Calu3 (cell line): Measurements from ENCODE around the gene DUSP22. TPM values are rescaled to one million over a fixed set of nuclear protein-coding genes. Genes with fewer than 3 reads are reported as not detected.

Experiments used
- BruUV-seq: library from RNA; stranded (reverse); fragments of 400-500 nt; replicated peaks from 2 replicates; lab custom pipeline; 2021; lab: Mats Ljungman, UMichigan
- CTCF ChIA-PET: fragments of 300-600 bp; sonication (Branson Sonifier 250); formaldehyde crosslinking; loops from one replicate; lab custom pipeline; 2022; ENCODE audit warnings: antibody characterized with exemption; lab: Charles Lee
- DNase-seq: peaks from one replicate; pipeline ENCODE4 v3.0.0; 2022
- H3K27ac Mint-ChIP-seq: one replicate; pipeline ENCODE4 v1.8.0; 2022; ENCODE audit warnings: mixed read lengths; ENCODE audit not compliant: unreplicated experiment
- H3K27me3 Mint-ChIP-seq: one replicate; pipeline ENCODE4 v1.8.0; 2022; ENCODE audit warnings: mixed read lengths; ENCODE audit not compliant: unreplicated experiment
- H3K36me3 Mint-ChIP-seq: one replicate; pipeline ENCODE4 v1.8.0; 2022; ENCODE audit warnings: mild to moderate bottlenecking, moderate library complexity, mixed read lengths; ENCODE audit not compliant: insufficient read depth, unreplicated experiment
- H3K4me1 Mint-ChIP-seq: one replicate; pipeline ENCODE4 v1.8.0; 2022; ENCODE audit warnings: mild to moderate bottlenecking, low read depth, mixed read lengths; ENCODE audit not compliant: unreplicated experiment
- H3K4me3 Mint-ChIP-seq: one replicate; pipeline ENCODE4 v1.8.0; 2022; ENCODE audit warnings: mild to moderate bottlenecking, low read depth, moderate library complexity, mixed read lengths; ENCODE audit not compliant: unreplicated experiment
- H3K9me3 Mint-ChIP-seq: one replicate; pipeline ENCODE4 v1.8.0; 2022; ENCODE audit warnings: low read depth, mixed read lengths; ENCODE audit not compliant: unreplicated experiment
- intact Hi-C: fragments of 100-400 bp; cut with micrococcal nuclease; formaldehyde crosslinking; loops from one replicate; pipeline ENCODE4 v1.10.0; 2022; ENCODE audit not compliant: unreplicated experiment
- total RNA-seq: library from RNA; stranded (reverse); gene quantifications from 2 replicates; pipeline ENCODE4 v1.2.3, GENCODE V29; 2022
- TF ChIP-seq, protein P1 (sequence below): fragments of 200-600 bp; IDR thresholded peaks from one replicate; pipeline ENCODE4 v1.8.0; 2022; ENCODE audit warnings: antibody characterized with exemption; ENCODE audit not compliant: unreplicated experiment

Gene DUSP22
- total RNA-seq, 1 experiment from 2014 or later, result 14.7 TPM

DNA sequence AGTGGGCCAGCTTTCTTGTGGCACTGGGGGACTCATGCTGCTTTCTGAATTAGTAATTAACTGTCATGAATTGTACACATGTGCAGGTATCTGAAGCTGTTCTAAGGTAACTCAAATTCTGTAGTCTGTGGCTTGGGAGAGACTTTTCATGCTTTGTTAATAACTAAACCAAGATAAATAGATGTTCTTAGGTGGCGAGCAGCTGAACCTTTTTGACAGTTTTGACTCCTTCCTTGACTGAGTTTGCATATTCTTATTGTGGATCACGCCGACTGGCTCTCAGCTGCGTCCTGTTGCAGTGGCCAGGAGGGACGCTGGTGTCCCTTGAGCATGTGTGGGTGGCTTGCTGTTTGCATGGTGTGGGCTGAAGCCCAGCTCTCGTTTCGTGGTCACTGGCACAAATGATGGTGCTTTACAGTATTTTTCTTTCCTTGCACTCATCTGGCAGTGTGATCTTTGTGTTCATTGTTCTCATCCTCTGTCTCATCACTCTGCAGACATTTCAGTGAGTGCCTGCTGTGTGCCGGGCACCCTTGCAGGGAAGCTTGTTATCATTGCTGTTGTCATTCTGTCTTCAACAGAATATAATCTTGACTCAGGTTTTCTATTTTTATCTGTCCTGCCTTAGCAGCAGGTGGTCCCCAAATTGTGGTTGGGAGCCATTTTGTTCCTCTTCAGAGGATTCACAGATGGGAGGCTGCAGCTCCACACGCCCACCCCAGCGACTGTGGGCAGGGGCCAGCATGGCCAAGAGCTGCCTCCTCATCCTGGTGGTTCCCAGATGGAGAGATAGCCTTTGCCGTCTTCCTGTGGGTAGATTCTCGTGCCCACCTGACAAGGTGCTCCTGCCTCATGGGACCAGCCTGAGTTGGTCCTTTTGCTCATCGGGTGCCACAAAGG, 39.6 kb downstream of the DUSP22 start:
- CTCF ChIA-PET, result interaction anchor here (0.5 kb wide), 1 partner anchor 65 kb away, joined by 3 read pairs; no protein-coding TSS in a partner anchor
- BruUV-seq, result no TSS peak
- TF ChIP-seq, protein P1, sequence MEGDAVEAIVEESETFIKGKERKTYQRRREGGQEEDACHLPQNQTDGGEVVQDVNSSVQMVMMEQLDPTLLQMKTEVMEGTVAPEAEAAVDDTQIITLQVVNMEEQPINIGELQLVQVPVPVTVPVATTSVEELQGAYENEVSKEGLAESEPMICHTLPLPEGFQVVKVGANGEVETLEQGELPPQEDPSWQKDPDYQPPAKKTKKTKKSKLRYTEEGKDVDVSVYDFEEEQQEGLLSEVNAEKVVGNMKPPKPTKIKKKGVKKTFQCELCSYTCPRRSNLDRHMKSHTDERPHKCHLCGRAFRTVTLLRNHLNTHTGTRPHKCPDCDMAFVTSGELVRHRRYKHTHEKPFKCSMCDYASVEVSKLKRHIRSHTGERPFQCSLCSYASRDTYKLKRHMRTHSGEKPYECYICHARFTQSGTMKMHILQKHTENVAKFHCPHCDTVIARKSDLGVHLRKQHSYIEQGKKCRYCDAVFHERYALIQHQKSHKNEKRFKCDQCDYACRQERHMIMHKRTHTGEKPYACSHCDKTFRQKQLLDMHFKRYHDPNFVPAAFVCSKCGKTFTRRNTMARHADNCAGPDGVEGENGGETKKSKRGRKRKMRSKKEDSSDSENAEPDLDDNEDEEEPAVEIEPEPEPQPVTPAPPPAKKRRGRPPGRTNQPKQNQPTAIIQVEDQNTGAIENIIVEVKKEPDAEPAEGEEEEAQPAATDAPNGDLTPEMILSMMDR, result no peak
- Mint-ChIP-seq H3K27ac (no peak overlapping the region), H3K27me3 (no peaks in the 10 kb centered on the region), H3K9me3 (no peaks in the 10 kb centered on the region), H3K36me3 (no peaks in the 10 kb centered on the region), H3K4me3 (no peak overlapping the region), H3K4me1 (no peaks in the 10 kb centered on the region)
- intact Hi-C loops, result no loop called here
- DNase-seq, result no peak

DNA sequence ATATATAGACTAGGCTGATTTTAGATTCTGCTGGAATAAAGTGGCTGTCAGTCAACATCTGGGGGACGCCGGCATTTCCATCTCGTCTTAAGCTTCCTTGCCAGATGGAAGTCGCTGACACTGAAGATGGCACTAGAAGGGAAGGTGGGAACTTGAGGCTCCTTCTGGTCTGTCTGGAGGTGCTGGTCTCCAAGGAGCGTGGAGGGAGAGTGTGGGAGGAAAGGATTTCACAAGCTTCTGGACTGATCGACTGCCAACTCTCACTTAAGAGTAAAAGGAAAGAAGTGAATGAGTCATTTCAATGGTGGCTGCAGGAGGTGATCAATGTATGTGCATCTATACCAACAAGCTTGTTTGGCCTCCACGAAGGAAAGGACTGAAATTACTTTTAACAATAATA, 40.4 kb downstream of the DUSP22 start:
- CTCF ChIA-PET, result interaction anchor here (0.7 kb wide), 1 partner anchor 9 kb away, joined by 4 read pairs; no protein-coding TSS in a partner anchor
- Mint-ChIP-seq H3K4me3 (no peak overlapping the region), H3K27me3 (no peaks in the 10 kb centered on the region), H3K4me1 (no peaks in the 10 kb centered on the region), H3K9me3 (no peaks in the 10 kb centered on the region), H3K27ac (no peak overlapping the region), H3K36me3 (no peaks in the 10 kb centered on the region)
- TF ChIP-seq, protein P1, result no peak
- intact Hi-C loops, result no loop called here
- DNase-seq, result no peak
- BruUV-seq, result no TSS peak

DNA sequence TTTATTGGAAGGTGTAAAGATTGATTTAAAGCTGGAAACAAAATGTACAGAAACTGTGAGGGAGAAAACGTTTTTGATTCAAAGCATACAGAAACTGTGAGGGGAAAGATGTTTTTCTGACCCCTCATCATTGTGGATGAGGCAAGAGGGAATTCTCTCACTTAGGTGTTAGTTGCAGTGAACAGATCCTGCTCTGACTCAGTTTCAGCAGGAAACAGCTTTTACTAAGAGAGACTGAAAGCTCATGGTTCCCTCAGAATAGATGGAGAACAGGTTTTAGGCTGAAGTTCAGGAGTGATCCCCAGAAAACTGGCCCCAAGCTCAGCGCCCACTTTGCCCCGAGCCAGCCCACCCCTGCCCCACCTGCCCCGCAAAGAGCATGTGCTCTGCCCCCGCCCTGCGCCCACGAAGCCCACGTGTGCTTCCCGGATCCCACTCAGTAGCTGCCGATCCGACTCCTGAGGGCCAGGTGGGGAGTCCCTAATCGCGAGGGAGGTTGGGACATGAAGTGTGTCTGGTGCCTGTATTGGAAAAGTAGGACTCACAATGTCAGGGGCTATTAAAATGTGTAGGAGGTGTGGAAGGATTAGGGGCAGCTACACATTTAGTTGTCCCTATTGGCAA, 41.2 kb downstream of the DUSP22 start:
- Mint-ChIP-seq H3K4me3 (no peak overlapping the region), H3K27ac (no peak overlapping the region), H3K4me1 (no peaks in the 10 kb centered on the region), H3K36me3 (no peaks in the 10 kb centered on the region), H3K9me3 (no peaks in the 10 kb centered on the region), H3K27me3 (no peaks in the 10 kb centered on the region)
- CTCF ChIA-PET, result interaction anchor here (0.5 to 1.0 kb wide), 2 partner anchors 17 to 112 kb away, joined by 3 read pairs; no protein-coding TSS in a partner anchor
- TF ChIP-seq, protein P1, result no peak
- intact Hi-C loops, result no loop called here
- no peak for DNase-seq
- BruUV-seq, result no TSS peak

DNA sequence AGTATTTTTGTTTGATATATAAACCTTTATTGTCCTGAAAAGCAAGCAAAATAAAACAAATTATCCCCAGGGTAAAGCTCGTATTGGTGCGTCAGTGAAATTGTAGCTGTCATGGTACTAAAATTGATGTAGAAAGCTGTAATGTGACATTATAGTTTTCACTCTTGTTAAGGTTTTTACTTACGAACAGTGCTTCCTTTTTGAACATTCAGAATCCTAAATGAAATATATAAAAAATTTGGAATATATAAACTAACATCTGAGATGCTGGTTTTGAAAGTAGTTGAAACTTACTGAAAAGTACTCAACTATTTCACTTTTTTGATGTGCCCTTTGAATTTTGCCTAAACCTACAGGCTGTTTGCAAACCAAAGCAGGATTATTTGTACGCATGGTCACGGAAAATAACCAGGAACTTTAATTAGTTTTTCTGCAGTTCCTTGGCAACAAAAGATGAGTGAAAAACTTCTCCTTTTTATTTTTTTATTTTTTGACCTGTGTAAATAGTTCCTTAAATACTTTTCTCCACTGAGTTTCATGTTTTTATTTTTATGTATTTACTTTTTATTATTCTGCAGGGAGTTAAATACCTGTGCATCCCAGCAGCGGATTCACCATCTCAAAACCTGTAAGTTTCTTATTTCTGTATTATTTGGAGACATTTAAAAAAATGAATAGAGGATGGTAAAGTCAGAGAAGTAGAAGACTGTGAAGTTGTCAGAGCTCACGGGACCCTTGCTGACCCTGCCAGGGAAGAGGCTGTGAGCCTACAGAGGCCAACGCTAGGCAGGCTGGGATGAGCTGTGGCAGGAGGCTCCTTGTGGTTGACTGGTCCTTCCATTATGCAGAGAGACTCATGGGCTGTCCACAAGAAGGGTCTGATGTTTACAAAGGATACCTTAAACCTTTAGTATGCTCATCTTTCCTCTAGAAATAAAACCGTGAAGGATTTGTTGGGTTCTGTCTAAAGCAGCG, 42.5 kb downstream of the DUSP22 start:
- H3K9me3 Mint-ChIP-seq, result no peaks in the 10 kb centered on the region
- H3K4me1 Mint-ChIP-seq, result no peaks in the 10 kb centered on the region
- TF ChIP-seq, protein P1, result no peak
- DNase-seq, result no peak
- intact Hi-C loops, result no loop called here
- no peaks in the 10 kb centered on the region for H3K36me3 Mint-ChIP-seq
- H3K27me3 Mint-ChIP-seq, result no peaks in the 10 kb centered on the region
- CTCF ChIA-PET, result no interaction called here
- H3K4me3 Mint-ChIP-seq, result no peak overlapping the region
- no TSS peak for BruUV-seq
- no peak overlapping the region for H3K27ac Mint-ChIP-seq
